LNCAP (cell line): ENCODE measurements around the gene COL6A5.

ENCODE experiments used
- TF ChIP-seq, protein P1 (sequence below): fragments of 450-650 bp; IDR thresholded peaks from 2 replicates; pipeline ENCODE4 v1.5.1; 2017; ENCODE audit warnings: mild to moderate bottlenecking

COL6A5 gene

DNA sequence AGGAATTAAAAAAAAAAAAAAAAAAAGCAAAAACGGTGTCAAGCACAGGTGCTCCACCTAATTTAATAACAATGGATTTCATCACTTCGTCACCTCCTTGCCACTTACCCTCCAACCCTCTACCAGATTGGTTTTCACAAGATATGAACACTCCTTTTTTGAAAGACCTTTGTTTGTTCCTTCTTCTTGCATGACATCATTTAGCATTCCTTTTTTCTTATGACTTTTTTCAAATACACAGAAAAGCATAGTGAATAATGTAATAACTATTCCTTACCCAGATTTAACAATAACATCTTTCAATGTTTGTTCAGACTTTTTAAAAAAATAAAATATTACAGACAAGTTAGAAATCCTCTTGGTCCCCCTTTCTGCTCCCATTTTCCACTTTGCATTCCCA lies 187.8 kb downstream of the COL6A5 start:
- TF ChIP-seq, protein P1, sequence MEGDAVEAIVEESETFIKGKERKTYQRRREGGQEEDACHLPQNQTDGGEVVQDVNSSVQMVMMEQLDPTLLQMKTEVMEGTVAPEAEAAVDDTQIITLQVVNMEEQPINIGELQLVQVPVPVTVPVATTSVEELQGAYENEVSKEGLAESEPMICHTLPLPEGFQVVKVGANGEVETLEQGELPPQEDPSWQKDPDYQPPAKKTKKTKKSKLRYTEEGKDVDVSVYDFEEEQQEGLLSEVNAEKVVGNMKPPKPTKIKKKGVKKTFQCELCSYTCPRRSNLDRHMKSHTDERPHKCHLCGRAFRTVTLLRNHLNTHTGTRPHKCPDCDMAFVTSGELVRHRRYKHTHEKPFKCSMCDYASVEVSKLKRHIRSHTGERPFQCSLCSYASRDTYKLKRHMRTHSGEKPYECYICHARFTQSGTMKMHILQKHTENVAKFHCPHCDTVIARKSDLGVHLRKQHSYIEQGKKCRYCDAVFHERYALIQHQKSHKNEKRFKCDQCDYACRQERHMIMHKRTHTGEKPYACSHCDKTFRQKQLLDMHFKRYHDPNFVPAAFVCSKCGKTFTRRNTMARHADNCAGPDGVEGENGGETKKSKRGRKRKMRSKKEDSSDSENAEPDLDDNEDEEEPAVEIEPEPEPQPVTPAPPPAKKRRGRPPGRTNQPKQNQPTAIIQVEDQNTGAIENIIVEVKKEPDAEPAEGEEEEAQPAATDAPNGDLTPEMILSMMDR: no peak
